Body of pancreas (tissue), 4 donors: ENCODE measurements around the gene IREB2. TPM values are rescaled to one million over a fixed set of nuclear protein-coding genes. Genes with fewer than 3 reads are reported as not detected.

Source experiments
- ATAC-seq: fragments of 150-250 bp; one replicate; pipeline ENCODE4 v1.9.1; 2016
- DNase-seq, 4 donors: peaks; one replicate each; pipeline ENCODE4 v3.0.0-alpha.2; 2019
- H3K27ac ChIP-seq, 4 donors: fragments of 200-600 bp; sonication (generic); 1 replicate in 3 of 4; 2 replicates in 1 of 4; pipeline versions ENCODE4 v1.5.1 to v1.6.1; 2016 to 2019; ENCODE audit warnings: mild to moderate bottlenecking in 1 of 4, mixed read lengths in 1 of 4, moderate library complexity in 1 of 4
- H3K27me3 ChIP-seq, 2 donors: fragments of 200-600 bp; sonication (generic); one replicate each; pipeline ENCODE4 v1.6.0; 2016; ENCODE audit warnings: mild to moderate bottlenecking in 1 of 2
- H3K36me3 ChIP-seq, 2 donors: fragments of 200-600 bp; sonication (generic); replicated peaks in 1 of 2; 2 replicates each; pipeline ENCODE4 v1.5.1; 2016; ENCODE audit warnings: low read depth in 2 of 2; ENCODE audit not compliant: insufficient read depth in 1 of 2
- H3K4me1 ChIP-seq: fragments of 200-600 bp; sonication (generic); one replicate; pipeline ENCODE4 v1.6.0; 2016
- H3K4me3 ChIP-seq, 2 donors: fragments of 200-600 bp; sonication (generic); 1 replicate in 1 of 2; 2 replicates in 1 of 2; pipeline ENCODE4 v1.5.1; 2016 to 2019
- H3K9me3 ChIP-seq, 3 donors: fragments of 200-600 bp; sonication (generic); 1 replicate in 2 of 3; 2 replicates in 1 of 3; pipeline ENCODE4 v1.5.1; 2016
- CTCF ChIP-seq, 7 experiments: fragments of 450-650 bp in 4 of 7; fragments of 200-600 bp in 3 of 7; sonication (generic) in 3 of 7; IDR thresholded peaks; one replicate each; pipeline ENCODE4 v1.5.1; 2016 to 2019; ENCODE audit warnings: antibody characterized with exemption in 7 of 7
- POLR2A ChIP-seq, 3 donors: fragments of 450-650 bp; IDR thresholded peaks; one replicate each; pipeline ENCODE4 v1.6.1; 2016; ENCODE audit warnings: antibody characterized with exemption in 3 of 3, mild to moderate bottlenecking in 2 of 3
- WGBS, 2 donors: methylation state at CpG; one replicate each; pipeline ENCODE4 v1.1.5; 2017; 5-methylcytosine and 5-hydroxymethylcytosine counted together
- intact Hi-C: fragments of 100-400 bp; cut with DNase I; formaldehyde crosslinking; loops from one replicate; pipeline ENCODE4 v1.15.1; 2023
- total RNA-seq, 2 donors: library from RNA; depleted of rRNA; stranded (reverse); fragments of >200 nt; gene quantifications; one replicate each; pipeline ENCODE4 v1.1.0, GENCODE V29; 2016

Gene IREB2
- total RNA-seq, 2 donors from 2014 or later = 16.2 to 31.9 TPM

GRCh38 chr15:78444255-78444654 is 6.2 kb downstream of the IREB2 start:
- no peak for DNase-seq
- 92 to 94% methylated on average over 1 of the region's 1 CpG for WGBS, 2 donors
- Histone ChIP-seq H3K4me1 (peaks cover 50% of the 10 kb centered on the region), H3K27ac (no peak overlapping the region), H3K27me3 (no peaks in the 10 kb centered on the region), H3K9me3 (no peaks in the 10 kb centered on the region), H3K36me3 (peaks cover 0 to 14% of the 10 kb centered on the region in 2 donors), H3K4me3 (no peak overlapping the region)
- TF ChIP-seq CTCF (IDR thresholded peaks at IDR 0.05) = no peak
- no peak for TF ChIP-seq POLR2A (IDR thresholded peaks at IDR 0.05)
- intact Hi-C loops = no loop called here
- ATAC-seq = no peak

- TF ChIP-seq CTCF (IDR thresholded peaks at IDR 0.05) = no peak
- no peak for TF ChIP-seq POLR2A (IDR thresholded peaks at IDR 0.05)
- WGBS, 2 donors = 95 to 97% methylated on average over 2 of the region's 2 CpGs
- H3K4me1 ChIP-seq = peaks cover 47% of the 10 kb centered on the region
Observed at GRCh38 chr15:78445875-78446274, 7.9 kb downstream of the IREB2 start.

GRCh38 chr15:78446551-78446950 is 8.5 kb downstream of the IREB2 start:
- peaks cover 41% of the 10 kb centered on the region for H3K4me1 ChIP-seq
- peaks cover 0 to 14% of the 10 kb centered on the region in 2 donors for H3K36me3 ChIP-seq
- no peak for ATAC-seq
- H3K9me3 ChIP-seq = no peaks in the 10 kb centered on the region
- H3K27me3 ChIP-seq = no peaks in the 10 kb centered on the region
- TF ChIP-seq POLR2A (IDR thresholded peaks at IDR 0.05) (no peak), CTCF (IDR thresholded peaks at IDR 0.05) (no peak)
- H3K4me3 ChIP-seq = no peak overlapping the region
- intact Hi-C loops = no loop called here
- no peak for DNase-seq
- H3K27ac ChIP-seq = no peak overlapping the region
- 81 to 91% methylated on average over 3 of the region's 3 CpGs for WGBS, 2 donors

More at GRCh38 chr15:78445875-78446274, 7.9 kb downstream of the IREB2 start:
- no peaks in the 10 kb centered on the region for H3K27me3 ChIP-seq
- no peak overlapping the region for H3K4me3 ChIP-seq
- ATAC-seq (no peak), DNase-seq (no peak)
- H3K36me3 ChIP-seq = peaks cover 0 to 14% of the 10 kb centered on the region in 2 donors
- H3K9me3 ChIP-seq = no peaks in the 10 kb centered on the region
- no peak overlapping the region for H3K27ac ChIP-seq
- intact Hi-C loops = no loop called here

GRCh38 chr15:78448441-78449219 is 10.6 kb downstream of the IREB2 start:
- no peak for ATAC-seq
- DNase-seq = no peak
- Histone ChIP-seq H3K27ac (no peak overlapping the region), H3K9me3 (no peaks in the 10 kb centered on the region), H3K27me3 (no peaks in the 10 kb centered on the region), H3K4me1 (peaks cover 42% of the 10 kb centered on the region), H3K4me3 (no peak overlapping the region), H3K36me3 (peaks cover 0 to 11% of the 10 kb centered on the region in 2 donors)
- WGBS, 2 donors = 57 to 58% methylated on average over 4 of the region's 4 CpGs
- intact Hi-C loops = no loop called here
- TF ChIP-seq POLR2A (IDR thresholded peaks at IDR 0.05) (no peak), CTCF (IDR thresholded peaks at IDR 0.05) (no peak)
